GM19438 (cell line): Measurements from ENCODE around the gene DDC.

Experiments used
- ATAC-seq: cut with Tn5 transposase; IDR thresholded peaks from one replicate; pipeline ENCODE4 v1.9.1; 2021; ENCODE audit warnings: low read depth; ENCODE audit not compliant: unreplicated experiment

DDC gene

GRCh38 chr7:50422858-50423257 lies 142.3 kb downstream of the DDC start:
- ATAC-seq, result no peak

- ATAC-seq, result no peak
Observed at GRCh38 chr7:50421043-50421442, 144.2 kb downstream of the DDC start.

GRCh38 chr7:50418526-50419290 lies 146.5 kb downstream of the DDC start:
- ATAC-seq, result no peak

- peak; percentile 73 for ATAC-seq
Observed at GRCh38 chr7:50418086-50418515, 147.1 kb downstream of the DDC start.

GRCh38 chr7:50416527-50417182 lies 148.6 kb downstream of the DDC start:
- peak; percentile 83 for ATAC-seq

- no peak for ATAC-seq
Observed at GRCh38 chr7:50415844-50416364, 149.3 kb downstream of the DDC start.

GRCh38 chr7:50413561-50413960 lies 151.6 kb downstream of the DDC start:
- no peak for ATAC-seq

GRCh38 chr7:50412973-50413372 lies 152.2 kb downstream of the DDC start:
- ATAC-seq, result no peak

GRCh38 chr7:50411332-50411731 lies 153.9 kb downstream of the DDC start:
- no peak for ATAC-seq

- ATAC-seq, result peak; percentile 57
Observed at GRCh38 chr7:50409856-50410745, 155.1 kb downstream of the DDC start.
